ENCODE measurements around the gene SRPK1. TPM values are rescaled to one million over a fixed set of nuclear protein-coding genes. Genes with fewer than 3 reads are reported as not detected.

SRPK1 gene
- total RNA-seq, 1 donor = 36.6 TPM

DNA sequence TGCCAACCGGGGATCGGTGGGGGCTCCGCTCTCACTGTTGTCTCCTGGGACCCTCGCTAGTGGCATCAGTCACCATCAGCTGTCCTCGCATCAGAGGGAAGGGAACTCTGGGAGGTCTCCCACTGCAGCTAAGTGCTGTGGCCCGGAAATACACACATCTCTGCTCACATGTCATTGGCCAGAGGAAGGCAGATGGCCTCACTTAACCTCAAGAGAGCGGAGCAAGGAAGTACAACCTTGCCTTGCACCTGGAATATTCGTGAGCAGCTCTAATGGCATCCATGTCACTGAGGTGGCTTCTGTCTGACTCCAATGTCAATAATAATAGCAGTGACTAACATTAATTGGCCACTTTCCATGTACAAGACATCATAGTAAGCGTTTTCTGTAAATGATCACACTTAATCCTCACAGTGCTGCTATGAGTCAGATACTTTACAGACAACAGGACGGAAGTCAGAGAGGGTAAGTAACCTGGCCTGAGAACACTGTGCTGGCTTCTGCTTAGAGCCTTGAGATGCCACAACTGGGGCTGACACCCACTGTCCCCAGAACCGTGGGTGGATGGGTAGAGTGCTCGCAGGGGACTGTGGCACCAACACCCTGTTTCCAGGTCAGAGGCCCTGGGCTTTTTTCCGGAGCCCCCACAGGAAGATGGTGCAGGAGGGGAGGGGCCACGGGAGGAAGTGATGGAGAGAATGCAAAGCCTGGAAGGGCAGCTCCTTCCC, 109.8 kb downstream of the SRPK1 start:
- Histone ChIP-seq H3K27ac (ENCODE audit: low read depth, low read length) (no peak overlapping the region), H3K4me2 (ENCODE audit: insufficient read depth, low read length) (no peak overlapping the region), H3K9me3 (ENCODE audit: low read depth, low read length) (no peaks in the 10 kb centered on the region), H3K27me3 (ENCODE audit: insufficient read depth, low read length) (no peaks in the 10 kb centered on the region), H4K20me1 (ENCODE audit: insufficient read depth, low read length) (no peaks in the 10 kb centered on the region), H2AFZ (ENCODE audit: low read length) (no peak overlapping the region), H3K4me3 (ENCODE audit: insufficient read depth, low read length) (no peak overlapping the region), H3K36me3 (ENCODE audit: insufficient read depth, low read length) (no peaks in the 10 kb centered on the region), H3K4me1 (ENCODE audit: insufficient read depth, low read length) (peaks cover 4% of the 10 kb centered on the region), H3K79me2 (ENCODE audit: insufficient read depth, low read length) (no peaks in the 10 kb centered on the region)
- TF ChIP-seq, protein P1, sequence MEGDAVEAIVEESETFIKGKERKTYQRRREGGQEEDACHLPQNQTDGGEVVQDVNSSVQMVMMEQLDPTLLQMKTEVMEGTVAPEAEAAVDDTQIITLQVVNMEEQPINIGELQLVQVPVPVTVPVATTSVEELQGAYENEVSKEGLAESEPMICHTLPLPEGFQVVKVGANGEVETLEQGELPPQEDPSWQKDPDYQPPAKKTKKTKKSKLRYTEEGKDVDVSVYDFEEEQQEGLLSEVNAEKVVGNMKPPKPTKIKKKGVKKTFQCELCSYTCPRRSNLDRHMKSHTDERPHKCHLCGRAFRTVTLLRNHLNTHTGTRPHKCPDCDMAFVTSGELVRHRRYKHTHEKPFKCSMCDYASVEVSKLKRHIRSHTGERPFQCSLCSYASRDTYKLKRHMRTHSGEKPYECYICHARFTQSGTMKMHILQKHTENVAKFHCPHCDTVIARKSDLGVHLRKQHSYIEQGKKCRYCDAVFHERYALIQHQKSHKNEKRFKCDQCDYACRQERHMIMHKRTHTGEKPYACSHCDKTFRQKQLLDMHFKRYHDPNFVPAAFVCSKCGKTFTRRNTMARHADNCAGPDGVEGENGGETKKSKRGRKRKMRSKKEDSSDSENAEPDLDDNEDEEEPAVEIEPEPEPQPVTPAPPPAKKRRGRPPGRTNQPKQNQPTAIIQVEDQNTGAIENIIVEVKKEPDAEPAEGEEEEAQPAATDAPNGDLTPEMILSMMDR (IDR thresholded peaks at IDR 0.05; ENCODE audit: extremely low read depth, low read depth, low read length) = no peak
- peak; percentile 86 for DNase-seq (ENCODE audit: insufficient read length, low spot score, missing footprints)

- no peak overlapping the region for H3K27ac ChIP-seq (ENCODE audit: low read depth, low read length)
- TF ChIP-seq, protein P1 (IDR thresholded peaks at IDR 0.05; ENCODE audit: extremely low read depth, low read depth, low read length) = no peak
- no peaks in the 10 kb centered on the region for H4K20me1 ChIP-seq (ENCODE audit: insufficient read depth, low read length)
- H3K36me3 ChIP-seq (ENCODE audit: insufficient read depth, low read length) = no peaks in the 10 kb centered on the region
- peaks cover 4% of the 10 kb centered on the region for H3K4me1 ChIP-seq (ENCODE audit: insufficient read depth, low read length)
- H3K4me3 ChIP-seq (ENCODE audit: insufficient read depth, low read length) = no peak overlapping the region
- H3K9me3 ChIP-seq (ENCODE audit: low read depth, low read length) = no peaks in the 10 kb centered on the region
- H3K27me3 ChIP-seq (ENCODE audit: insufficient read depth, low read length) = no peaks in the 10 kb centered on the region
- H3K4me2 ChIP-seq (ENCODE audit: insufficient read depth, low read length) = no peak overlapping the region
- no peaks in the 10 kb centered on the region for H3K79me2 ChIP-seq (ENCODE audit: insufficient read depth, low read length)
- no peak overlapping the region for H2AFZ ChIP-seq (ENCODE audit: low read length)
- no peak for DNase-seq (ENCODE audit: insufficient read length, low spot score, missing footprints)
Observed at GRCh38 chr6:35809809-35810208, 111.1 kb downstream of the SRPK1 start.

GRCh38 chr6:35808688-35809087, 112.2 kb downstream of the SRPK1 start:
- H3K4me2 ChIP-seq (ENCODE audit: insufficient read depth, low read length) = no peak overlapping the region
- no peak overlapping the region for H3K27ac ChIP-seq (ENCODE audit: low read depth, low read length)
- no peaks in the 10 kb centered on the region for H4K20me1 ChIP-seq (ENCODE audit: insufficient read depth, low read length)
- H3K36me3 ChIP-seq (ENCODE audit: insufficient read depth, low read length) = no peaks in the 10 kb centered on the region
- no peaks in the 10 kb centered on the region for H3K9me3 ChIP-seq (ENCODE audit: low read depth, low read length)
- H3K27me3 ChIP-seq (ENCODE audit: insufficient read depth, low read length) = no peaks in the 10 kb centered on the region
- no peaks in the 10 kb centered on the region for H3K79me2 ChIP-seq (ENCODE audit: insufficient read depth, low read length)
- H2AFZ ChIP-seq (ENCODE audit: low read length) = no peak overlapping the region
- no peak for DNase-seq (ENCODE audit: insufficient read length, low spot score, missing footprints)
- TF ChIP-seq, protein P1 (IDR thresholded peaks at IDR 0.05; ENCODE audit: extremely low read depth, low read depth, low read length) = no peak
- no peak overlapping the region for H3K4me3 ChIP-seq (ENCODE audit: insufficient read depth, low read length)
- peaks cover 4% of the 10 kb centered on the region for H3K4me1 ChIP-seq (ENCODE audit: insufficient read depth, low read length)

- H3K9me3 ChIP-seq (ENCODE audit: low read depth, low read length) = no peaks in the 10 kb centered on the region
- H3K4me3 ChIP-seq (ENCODE audit: insufficient read depth, low read length) = no peak within 1 kb of the TSS
- H2AFZ ChIP-seq (ENCODE audit: low read length) = no peak within 1 kb of the TSS
- H3K27ac ChIP-seq (ENCODE audit: low read depth, low read length) = no peak within 1 kb of the TSS
- TF ChIP-seq, protein P1 (IDR thresholded peaks at IDR 0.05; ENCODE audit: extremely low read depth, low read depth, low read length) = no peak
- H3K36me3 ChIP-seq (ENCODE audit: insufficient read depth, low read length) = no peaks in the 10 kb centered on the region
- peak; percentile 93 for DNase-seq (ENCODE audit: insufficient read length, low spot score, missing footprints)
- no peaks in the 10 kb centered on the region for H3K4me1 ChIP-seq (ENCODE audit: insufficient read depth, low read length)
- H4K20me1 ChIP-seq (ENCODE audit: insufficient read depth, low read length) = no peaks in the 10 kb centered on the region
- H3K27me3 ChIP-seq (ENCODE audit: insufficient read depth, low read length) = no peaks in the 10 kb centered on the region
- H3K79me2 ChIP-seq (ENCODE audit: insufficient read depth, low read length) = no peaks in the 10 kb centered on the region
- peak within 1 kb of the TSS; percentile 70 for H3K4me2 ChIP-seq (ENCODE audit: insufficient read depth, low read length)
Observed at GRCh38 chr6:35804996-35805736, 115.7 kb downstream of the SRPK1 start, which contains the start of gene LHFPL5. Gene LHFPL5 (plus strand): TSS chr6:35805352. CDS start chr6:35805671, 319 bp downstream.

Measured in osteoblast (primary cell).